ENCODE data around the gene CPT1A.

Gene CPT1A

GRCh38 chr11:68831124-68831523 is 10.6 kb downstream of the CPT1A start:
- in situ Hi-C loops (cut with MboI; ENCODE audit: low pct_unique_long_range_greater_than_20kb, low sequenced_read_pairs, unreplicated experiment) = no loop called here
- DNase-seq (ENCODE audit: low spot score) = no peak
- TF ChIP-seq CTCF (IDR thresholded peaks at IDR 0.05; ENCODE audit: extremely low read depth, insufficient read depth, missing control alignments) = no peak

GRCh38 chr11:68829581-68829980 is 12.1 kb downstream of the CPT1A start:
- DNase-seq (ENCODE audit: low spot score) = no peak
- no peak for TF ChIP-seq CTCF (IDR thresholded peaks at IDR 0.05; ENCODE audit: extremely low read depth, insufficient read depth, missing control alignments)
- in situ Hi-C loops (cut with MboI; ENCODE audit: low pct_unique_long_range_greater_than_20kb, low sequenced_read_pairs, unreplicated experiment) = no loop called here

GRCh38 chr11:68828957-68829356 is 12.8 kb downstream of the CPT1A start:
- no peak for TF ChIP-seq CTCF (IDR thresholded peaks at IDR 0.05; ENCODE audit: extremely low read depth, insufficient read depth, missing control alignments)
- DNase-seq (ENCODE audit: low spot score) = no peak
- in situ Hi-C loops (cut with MboI; ENCODE audit: low pct_unique_long_range_greater_than_20kb, low sequenced_read_pairs, unreplicated experiment) = no loop called here

- no peak for TF ChIP-seq CTCF (IDR thresholded peaks at IDR 0.05; ENCODE audit: extremely low read depth, insufficient read depth, missing control alignments)
- no peak for DNase-seq (ENCODE audit: low spot score)
- in situ Hi-C loops (cut with MboI; ENCODE audit: low pct_unique_long_range_greater_than_20kb, low sequenced_read_pairs, unreplicated experiment) = no loop called here
Observed at GRCh38 chr11:68828155-68828931, 13.4 kb downstream of the CPT1A start.

- DNase-seq (ENCODE audit: low spot score) = no peak
- no peak for TF ChIP-seq CTCF (IDR thresholded peaks at IDR 0.05; ENCODE audit: extremely low read depth, insufficient read depth, missing control alignments)
- in situ Hi-C loops (cut with MboI; ENCODE audit: low pct_unique_long_range_greater_than_20kb, low sequenced_read_pairs, unreplicated experiment) = no loop called here
Observed at GRCh38 chr11:68827733-68828132, 14.0 kb downstream of the CPT1A start.

GRCh38 chr11:68826726-68827125 is 15.0 kb downstream of the CPT1A start:
- DNase-seq (ENCODE audit: low spot score) = no peak
- no peak for TF ChIP-seq CTCF (IDR thresholded peaks at IDR 0.05; ENCODE audit: extremely low read depth, insufficient read depth, missing control alignments)
- in situ Hi-C loops (cut with MboI; ENCODE audit: low pct_unique_long_range_greater_than_20kb, low sequenced_read_pairs, unreplicated experiment) = no loop called here

All from GM13977 (cell line).